ENCODE data around the gene NUDT16L1.
"Not testable (repeated sequence)": the region's sequence is repeated elsewhere in the genome, so short reads cannot be mapped to it uniquely, and the experiment has no call there.

NUDT16L1 gene

DNA sequence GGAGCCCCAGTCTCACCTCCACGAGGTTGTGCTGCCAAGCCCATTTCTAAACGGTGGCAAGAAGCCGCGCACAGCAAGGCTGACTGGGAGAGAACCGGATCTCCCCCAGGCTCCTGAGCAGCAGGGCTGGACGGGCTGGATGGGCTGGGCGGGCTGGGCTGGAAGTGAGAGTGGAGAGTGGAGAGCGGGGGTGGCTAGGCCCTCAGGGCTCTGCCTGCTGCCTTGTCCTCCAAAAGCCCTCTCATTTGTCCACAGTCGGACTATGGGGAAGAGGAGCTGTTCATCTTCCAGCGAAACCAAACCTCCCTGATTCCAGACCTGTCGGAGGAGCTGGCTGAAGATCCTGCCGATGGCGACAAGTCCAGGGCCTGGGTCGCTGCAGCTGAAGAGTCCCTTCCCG is 44.2 kb downstream of the NUDT16L1 start:
- TF ChIP-seq, protein P1, sequence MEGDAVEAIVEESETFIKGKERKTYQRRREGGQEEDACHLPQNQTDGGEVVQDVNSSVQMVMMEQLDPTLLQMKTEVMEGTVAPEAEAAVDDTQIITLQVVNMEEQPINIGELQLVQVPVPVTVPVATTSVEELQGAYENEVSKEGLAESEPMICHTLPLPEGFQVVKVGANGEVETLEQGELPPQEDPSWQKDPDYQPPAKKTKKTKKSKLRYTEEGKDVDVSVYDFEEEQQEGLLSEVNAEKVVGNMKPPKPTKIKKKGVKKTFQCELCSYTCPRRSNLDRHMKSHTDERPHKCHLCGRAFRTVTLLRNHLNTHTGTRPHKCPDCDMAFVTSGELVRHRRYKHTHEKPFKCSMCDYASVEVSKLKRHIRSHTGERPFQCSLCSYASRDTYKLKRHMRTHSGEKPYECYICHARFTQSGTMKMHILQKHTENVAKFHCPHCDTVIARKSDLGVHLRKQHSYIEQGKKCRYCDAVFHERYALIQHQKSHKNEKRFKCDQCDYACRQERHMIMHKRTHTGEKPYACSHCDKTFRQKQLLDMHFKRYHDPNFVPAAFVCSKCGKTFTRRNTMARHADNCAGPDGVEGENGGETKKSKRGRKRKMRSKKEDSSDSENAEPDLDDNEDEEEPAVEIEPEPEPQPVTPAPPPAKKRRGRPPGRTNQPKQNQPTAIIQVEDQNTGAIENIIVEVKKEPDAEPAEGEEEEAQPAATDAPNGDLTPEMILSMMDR (IDR thresholded peaks at IDR 0.05; ENCODE audit: low read depth, low read length), result no peak
- no peak for DNase-seq (ENCODE audit: extremely low read depth, low read depth)

DNA sequence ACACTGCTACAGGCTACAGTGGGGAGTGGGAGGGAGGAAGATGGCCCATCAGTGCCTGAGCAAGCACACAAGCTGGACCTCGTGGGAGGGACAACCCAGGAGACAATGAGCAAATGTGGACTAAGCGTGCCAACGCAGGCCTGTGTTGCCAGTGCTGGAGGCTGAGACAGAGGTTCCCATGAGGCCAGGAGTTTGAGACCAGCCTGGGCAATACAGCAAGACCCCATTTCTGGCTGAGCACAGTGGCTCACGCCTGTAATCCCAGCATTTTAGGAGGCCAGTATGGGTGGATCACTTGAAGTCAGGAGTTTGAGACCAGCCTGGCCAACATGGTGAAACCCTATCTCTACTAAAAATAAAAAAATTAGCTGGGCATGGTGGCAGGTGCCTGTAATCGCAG is 45.0 kb downstream of the NUDT16L1 start:
- DNase-seq (ENCODE audit: extremely low read depth, low read depth), result not testable (repeated sequence)

DNA sequence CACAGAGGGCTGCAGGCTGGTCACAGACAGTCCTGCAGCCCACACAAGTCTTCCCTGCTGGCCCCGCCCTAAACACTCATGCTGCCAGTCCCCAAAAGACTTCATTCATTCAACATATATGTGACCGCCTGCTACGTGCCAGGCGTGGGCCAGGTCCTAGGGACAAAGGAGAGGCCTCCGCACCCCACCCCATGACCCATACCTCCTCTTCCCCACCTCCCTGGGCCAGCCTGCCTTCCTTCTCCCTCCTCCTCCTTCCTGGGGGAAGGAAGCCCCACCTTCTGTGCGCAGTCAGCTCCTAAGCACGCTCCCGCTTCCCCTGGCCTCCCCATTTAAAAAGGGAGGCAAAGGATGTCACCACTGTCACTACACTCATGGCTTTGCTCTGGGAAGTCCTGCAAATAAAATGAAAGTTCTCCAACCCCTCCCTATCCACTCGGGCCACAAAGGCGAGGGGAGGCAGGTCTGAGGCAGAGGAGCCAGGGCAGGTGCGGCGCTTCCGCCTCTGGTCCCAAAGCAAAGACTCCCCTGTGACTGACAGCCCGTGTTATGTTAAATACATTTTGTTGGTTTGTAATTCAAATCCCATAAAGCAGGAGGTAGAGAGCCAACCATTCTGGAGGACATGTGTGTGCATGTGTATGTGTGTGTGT is 50.0 kb downstream of the NUDT16L1 start:
- DNase-seq (ENCODE audit: extremely low read depth, low read depth), result no peak
- TF ChIP-seq, protein P1 (IDR thresholded peaks at IDR 0.05; ENCODE audit: low read depth, low read length), result no peak

DNA sequence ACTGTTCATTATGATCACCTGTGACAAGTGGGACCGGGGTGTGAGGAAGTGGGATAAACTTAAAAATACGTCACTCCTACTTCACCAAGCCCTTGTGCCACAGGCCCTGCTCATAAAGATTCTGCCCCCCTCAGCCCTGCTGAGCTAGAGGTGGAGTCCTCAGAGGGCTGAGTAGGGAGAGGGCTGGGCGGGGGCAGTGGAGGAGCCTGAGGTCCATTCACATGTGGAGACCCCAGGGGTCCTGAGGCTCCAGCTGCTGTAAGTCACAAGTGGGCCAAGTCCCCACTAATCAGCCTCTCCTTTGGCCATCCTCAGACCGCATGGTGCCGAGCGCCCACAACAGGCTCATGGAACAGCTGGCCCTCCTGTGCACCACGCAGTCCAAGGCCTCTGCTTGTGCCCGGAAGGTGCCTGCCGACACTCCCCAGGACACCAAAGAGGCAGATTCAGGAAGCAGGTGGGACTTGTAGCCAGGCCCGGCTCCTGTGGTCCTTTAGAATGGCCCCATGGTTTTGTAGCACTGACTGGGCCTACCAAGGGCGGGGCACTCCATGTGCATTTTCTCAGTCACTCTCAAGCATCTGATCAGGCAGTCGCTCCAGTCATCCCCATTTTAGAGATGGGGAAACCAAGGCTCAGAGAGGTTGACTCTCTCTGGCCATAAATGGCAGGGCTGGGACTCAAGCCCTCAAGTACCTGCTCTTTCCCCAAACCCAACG is 51.4 kb downstream of the NUDT16L1 start:
- TF ChIP-seq, protein P1 (IDR thresholded peaks at IDR 0.05; ENCODE audit: low read depth, low read length), result no peak
- no peak for DNase-seq (ENCODE audit: extremely low read depth, low read depth)

DNA sequence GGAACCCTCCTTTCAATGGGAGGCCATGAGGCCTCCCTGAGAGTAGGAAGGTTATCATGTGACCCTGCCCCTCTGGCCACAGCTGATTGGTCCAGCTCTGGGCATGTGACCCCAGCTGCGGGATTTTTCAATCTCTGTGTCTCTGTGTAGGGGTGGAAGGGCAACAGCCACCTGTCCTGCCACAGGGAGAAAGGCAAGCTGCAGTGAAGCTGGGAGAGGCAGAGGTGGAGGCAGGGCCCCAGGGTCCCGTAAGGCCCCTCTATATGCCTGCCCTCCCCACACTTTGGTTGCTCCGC is 51.9 kb downstream of the NUDT16L1 start:
- no peak for DNase-seq (ENCODE audit: extremely low read depth, low read depth)
- TF ChIP-seq, protein P1 (IDR thresholded peaks at IDR 0.05; ENCODE audit: low read depth, low read length), result no peak

All from AG09319 (cell line).